ENCODE results near the gene MAP3K4.

Gene MAP3K4

GRCh38 chr6:161143663-161144430 is 152.3 kb downstream of the MAP3K4 start:
- DNase-seq (ENCODE audit: low read depth in 2 of 2) = no peak

- no peak for DNase-seq (ENCODE audit: low read depth in 2 of 2)
Observed at GRCh38 chr6:161150136-161150535, 158.6 kb downstream of the MAP3K4 start.

GRCh38 chr6:161150566-161150965 is 159.0 kb downstream of the MAP3K4 start:
- DNase-seq (ENCODE audit: low read depth in 2 of 2) = no peak

- no peak for DNase-seq (ENCODE audit: low read depth in 2 of 2)
Observed at GRCh38 chr6:161151059-161151645, 159.6 kb downstream of the MAP3K4 start.

- DNase-seq (ENCODE audit: low read depth in 2 of 2) = no peak
Observed at GRCh38 chr6:161151660-161152526, 160.3 kb downstream of the MAP3K4 start.

- no peak for DNase-seq (ENCODE audit: low read depth in 2 of 2)
Observed at GRCh38 chr6:161152527-161152862, 160.9 kb downstream of the MAP3K4 start.

GRCh38 chr6:161152907-161153662 is 161.5 kb downstream of the MAP3K4 start:
- no peak for DNase-seq (ENCODE audit: low read depth in 2 of 2)

GRCh38 chr6:161153725-161154124 is 162.2 kb downstream of the MAP3K4 start:
- no peak for DNase-seq (ENCODE audit: low read depth in 2 of 2)

GRCh38 chr6:161154796-161155335 is 163.3 kb downstream of the MAP3K4 start:
- no peak for DNase-seq (ENCODE audit: low read depth in 2 of 2)

GRCh38 chr6:161161121-161161520 is 169.6 kb downstream of the MAP3K4 start:
- DNase-seq (ENCODE audit: low read depth in 2 of 2) = no peak

- no peak for DNase-seq (ENCODE audit: low read depth in 2 of 2)
Observed at GRCh38 chr6:161161889-161162624, 170.5 kb downstream of the MAP3K4 start.

- DNase-seq (ENCODE audit: low read depth in 2 of 2) = no peak
Observed at GRCh38 chr6:161162722-161163121, 171.2 kb downstream of the MAP3K4 start.

- no peak for DNase-seq (ENCODE audit: low read depth in 2 of 2)
Observed at GRCh38 chr6:161163466-161164181, 172.1 kb downstream of the MAP3K4 start.

- no peak for DNase-seq (ENCODE audit: low read depth in 2 of 2)
Observed at GRCh38 chr6:161164182-161164625, 172.6 kb downstream of the MAP3K4 start.

GRCh38 chr6:161166176-161166575 is 174.6 kb downstream of the MAP3K4 start:
- DNase-seq (ENCODE audit: low read depth in 2 of 2) = no peak

- no peak for DNase-seq (ENCODE audit: low read depth in 2 of 2)
Observed at GRCh38 chr6:161166677-161167076, 175.1 kb downstream of the MAP3K4 start.

Measured in stimulated activated CD8-positive, alpha-beta memory T cell treated with anti-CD3 and anti-CD28 coated beads, Interleukin-7, amount 100 ng/mL, for 4 hours (primary cell).